ENCODE measurements around the gene ELF1. TPM values are rescaled to one million over a fixed set of nuclear protein-coding genes. Genes with fewer than 3 reads are reported as not detected.

Gene ELF1
- total and polyA plus RNA-seq, 10 of the 15 experiments (the other 5 are each of a cell fraction or from before 2014, with no cell fraction given): 43.3 to 97.6 (median 55.7) TPM

DNA sequence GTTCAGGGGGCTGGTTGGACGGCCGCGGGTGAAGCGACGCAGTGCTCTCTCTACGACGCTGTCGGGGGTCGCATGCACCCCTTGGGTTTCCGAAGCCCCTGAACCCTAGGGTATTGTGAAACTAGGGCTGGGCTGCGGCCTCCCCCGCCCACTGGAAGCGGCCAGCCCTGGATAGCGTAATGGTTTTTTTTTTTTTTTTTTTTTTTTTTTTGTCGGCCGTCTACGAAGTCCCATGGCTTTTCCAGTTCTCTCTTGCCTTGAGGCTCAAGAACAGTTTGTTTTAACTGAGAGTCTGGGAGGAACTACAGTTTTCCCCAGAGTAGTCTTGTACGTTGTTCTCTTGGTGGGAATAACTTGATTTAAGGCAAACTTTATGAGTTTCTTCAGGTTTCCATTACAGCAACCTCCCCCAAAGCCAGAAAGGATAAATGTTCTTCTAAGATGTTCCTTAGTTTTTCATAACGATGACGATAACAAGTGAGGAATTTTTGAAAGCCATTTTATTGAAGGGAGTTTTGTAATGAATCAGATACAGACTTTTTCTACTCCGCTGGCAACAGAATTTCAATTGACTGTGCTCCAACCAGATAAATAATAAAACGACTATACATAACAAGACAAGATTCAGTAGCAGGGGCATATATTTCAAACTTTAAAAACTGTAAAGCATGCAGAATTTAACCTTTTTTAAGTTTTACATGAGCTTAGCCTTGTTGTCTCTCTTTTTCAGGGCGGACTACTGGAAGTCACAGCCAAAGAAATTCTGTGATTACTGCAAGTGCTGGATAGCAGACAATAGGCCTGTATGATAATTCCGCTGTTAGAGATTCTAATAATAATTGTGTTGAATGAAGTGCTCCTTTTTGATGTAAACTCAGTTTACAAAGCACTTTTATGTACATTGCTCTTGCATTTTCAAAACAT lies 43.1 kb upstream of the ELF1 start:
- ChIA-PET RAD21 (ENCODE audit: unreplicated experiment) (interaction anchor here (0.5 to 2.9 kb wide), 8 partner anchors 9 to 280 kb away, joined by 3 to 10 read pairs (median 4); no protein-coding TSS in a partner anchor), POLR2A (interaction anchor here (0.6 to 4.3 kb wide), 3 partner anchors 44 to 156 kb away, joined by 3 to 23 read pairs (median 3); partner anchors contain the start of gene ELF1), SMC1A (ENCODE audit: uncharacterized antibody, unreplicated experiment) (interaction anchor here (0.6 to 2.5 kb wide), 5 partner anchors 26 to 90 kb away, joined by 3 to 8 read pairs (median 3); no protein-coding TSS in a partner anchor), CTCF (interaction anchor here (0.6 to 2.7 kb wide), 7 partner anchors 8 to 141 kb away, joined by 3 to 15 read pairs (median 4); no protein-coding TSS in a partner anchor)
- Histone ChIP-seq H3K9me3 (replicated peaks; ENCODE audit: control insufficient read depth, insufficient read depth, low read length) (no peaks in the 10 kb centered on the region), H2AFZ (ENCODE audit: control insufficient read depth, low read depth, low read length) (peak overlapping the region; percentile 99), H3K27ac (ENCODE audit: control insufficient read depth, insufficient read depth) (peak overlapping the region; percentile 96), H3K36me3 (ENCODE audit: control insufficient read depth in 2 of 2, insufficient read depth in 2 of 2, low read length in 1 of 2) (peaks cover 0 to 3% of the 10 kb centered on the region in 2 experiments; a peak in 2 of 4 replicates), H3K9ac (ENCODE audit: control insufficient read depth, insufficient read depth, low read length) (peak overlapping the region; percentile 94), H3K4me2 (ENCODE audit: control insufficient read depth, insufficient read depth) (peak overlapping the region; percentile 94), H3K27me3 (replicated peaks in 1 of 2; ENCODE audit: control insufficient read depth in 2 of 2, insufficient read depth in 2 of 2, low read length in 1 of 2) (no peaks in the 10 kb centered on the region), H4K20me1 (ENCODE audit: control insufficient read depth, insufficient read depth) (no peaks in the 10 kb centered on the region), H3K4me3 (peak overlapping the region; percentile 94), H3K4me1 (ENCODE audit: control insufficient read depth, insufficient read depth, low read length) (peaks cover 3% of the 10 kb centered on the region; the same call in 1 of the 2 replicates), H3K79me2 (ENCODE audit: control insufficient read depth, insufficient read depth, low read length) (peaks cover 65% of the 10 kb centered on the region)
- FAIRE-seq: peak; percentile 23
- peak; percentile 5; the same call in 1 of the 2 replicates for TF ChIP-seq JUNB (IDR thresholded peaks at IDR 0.05)
- TF ChIP-seq CREB1 (IDR thresholded peaks at IDR 0.05; ENCODE audit: low read depth): no peak
- no peak for TF ChIP-seq TCF12 (IDR thresholded peaks at IDR 0.05; ENCODE audit: low read depth, low read length)
- no peak for TF ChIP-seq BMI1 (IDR thresholded peaks at IDR 0.05; ENCODE audit: borderline replicate concordance)
- peak; percentile 47 for TF ChIP-seq RUNX3 (IDR thresholded peaks at IDR 0.05; ENCODE audit: low read length)
- peak in 1 of 2 experiments; percentile 48; a peak in 1 of 3 replicates for TF ChIP-seq EGR1 (IDR thresholded peaks at IDR 0.05; ENCODE audit: borderline replicate concordance in 1 of 2, low read depth in 2 of 2, low read length in 2 of 2)
- 0 out of 2 replicates have a peak, but pooled peaks have one; percentile 8 for TF ChIP-seq CREM (IDR thresholded peaks at IDR 0.05; ENCODE audit: low read depth)
- TF ChIP-seq CEBPB (IDR thresholded peaks at IDR 0.05; ENCODE audit: borderline replicate concordance in 1 of 2, low read depth in 2 of 2, low read length in 2 of 2): peak in 1 of 2 experiments; percentile 34; a peak in 1 of 4 replicates
- TF ChIP-seq, protein P1, sequence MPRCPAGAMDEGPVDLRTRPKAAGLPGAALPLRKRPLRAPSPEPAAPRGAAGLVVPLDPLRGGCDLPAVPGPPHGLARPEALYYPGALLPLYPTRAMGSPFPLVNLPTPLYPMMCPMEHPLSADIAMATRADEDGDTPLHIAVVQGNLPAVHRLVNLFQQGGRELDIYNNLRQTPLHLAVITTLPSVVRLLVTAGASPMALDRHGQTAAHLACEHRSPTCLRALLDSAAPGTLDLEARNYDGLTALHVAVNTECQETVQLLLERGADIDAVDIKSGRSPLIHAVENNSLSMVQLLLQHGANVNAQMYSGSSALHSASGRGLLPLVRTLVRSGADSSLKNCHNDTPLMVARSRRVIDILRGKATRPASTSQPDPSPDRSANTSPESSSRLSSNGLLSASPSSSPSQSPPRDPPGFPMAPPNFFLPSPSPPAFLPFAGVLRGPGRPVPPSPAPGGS (IDR thresholded peaks at IDR 0.05; ENCODE audit: borderline replicate concordance, insufficient read depth, low read depth, low read length, poor library complexity, severe bottlenecking): no peak
- TF ChIP-seq TBL1XR1 (IDR thresholded peaks at IDR 0.05; ENCODE audit: low read depth, low read length): 0 out of 2 replicates have a peak, but pooled peaks have one; percentile 2
- TF ChIP-seq ATF7 (IDR thresholded peaks at IDR 0.05; ENCODE audit: low read depth): peak; percentile 72
- no peak for TF ChIP-seq SIX5 (IDR thresholded peaks at IDR 0.05; ENCODE audit: low read depth, low read length, severe bottlenecking)
- TF ChIP-seq RBBP5 (conservative IDR thresholded peaks at IDR 0.05): no peak
- TF ChIP-seq ZNF384 (IDR thresholded peaks at IDR 0.05; ENCODE audit: borderline replicate concordance, low read depth, low read length): peak; percentile 98
- TF ChIP-seq, protein P2, sequence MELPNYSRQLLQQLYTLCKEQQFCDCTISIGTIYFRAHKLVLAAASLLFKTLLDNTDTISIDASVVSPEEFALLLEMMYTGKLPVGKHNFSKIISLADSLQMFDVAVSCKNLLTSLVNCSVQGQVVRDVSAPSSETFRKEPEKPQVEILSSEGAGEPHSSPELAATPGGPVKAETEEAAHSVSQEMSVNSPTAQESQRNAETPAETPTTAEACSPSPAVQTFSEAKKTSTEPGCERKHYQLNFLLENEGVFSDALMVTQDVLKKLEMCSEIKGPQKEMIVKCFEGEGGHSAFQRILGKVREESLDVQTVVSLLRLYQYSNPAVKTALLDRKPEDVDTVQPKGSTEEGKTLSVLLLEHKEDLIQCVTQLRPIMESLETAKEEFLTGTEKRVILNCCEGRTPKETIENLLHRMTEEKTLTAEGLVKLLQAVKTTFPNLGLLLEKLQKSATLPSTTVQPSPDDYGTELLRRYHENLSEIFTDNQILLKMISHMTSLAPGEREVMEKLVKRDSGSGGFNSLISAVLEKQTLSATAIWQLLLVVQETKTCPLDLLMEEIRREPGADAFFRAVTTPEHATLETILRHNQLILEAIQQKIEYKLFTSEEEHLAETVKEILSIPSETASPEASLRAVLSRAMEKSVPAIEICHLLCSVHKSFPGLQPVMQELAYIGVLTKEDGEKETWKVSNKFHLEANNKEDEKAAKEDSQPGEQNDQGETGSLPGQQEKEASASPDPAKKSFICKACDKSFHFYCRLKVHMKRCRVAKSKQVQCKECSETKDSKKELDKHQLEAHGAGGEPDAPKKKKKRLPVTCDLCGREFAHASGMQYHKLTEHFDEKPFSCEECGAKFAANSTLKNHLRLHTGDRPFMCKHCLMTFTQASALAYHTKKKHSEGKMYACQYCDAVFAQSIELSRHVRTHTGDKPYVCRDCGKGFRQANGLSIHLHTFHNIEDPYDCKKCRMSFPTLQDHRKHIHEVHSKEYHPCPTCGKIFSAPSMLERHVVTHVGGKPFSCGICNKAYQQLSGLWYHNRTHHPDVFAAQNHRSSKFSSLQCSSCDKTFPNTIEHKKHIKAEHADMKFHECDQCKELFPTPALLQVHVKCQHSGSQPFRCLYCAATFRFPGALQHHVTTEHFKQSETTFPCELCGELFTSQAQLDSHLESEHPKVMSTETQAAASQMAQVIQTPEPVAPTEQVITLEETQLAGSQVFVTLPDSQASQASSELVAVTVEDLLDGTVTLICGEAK (IDR thresholded peaks at IDR 0.05; ENCODE audit: borderline replicate concordance): peak; percentile 72
- no peak for TF ChIP-seq SMARCA5 (IDR thresholded peaks at IDR 0.05)
- DNase-seq (ENCODE audit: low read depth, low spot score): no peak
- TSS peak; percentile 62 for BruUV-seq (replicated peaks)
- 9% methylated on average over 21 of the region's 24 CpGs for WGBS (ENCODE audit: insufficient coverage, insufficient replicate concordance, low lambda C conversion rate, missing lambda C conversion rate)
- ATAC-seq: peak; percentile 38
- intact Hi-C loops (cut with micrococcal nuclease; ENCODE audit: unreplicated experiment): loop anchor here (2.0 to 5.0 kb wide), 5 partner anchors 43 to 249 kb away; partner anchors contain the start of genes ELF1, KBTBD6 and NAA16
- in situ Hi-C loops (cut with MboI): no loop called here
